ENCODE data around the gene ADAMTSL5. TPM values are rescaled to one million over a fixed set of nuclear protein-coding genes. Genes with fewer than 3 reads are reported as not detected.

Gene ADAMTSL5
- total and polyA plus RNA-seq, 2 of the 13 experiments (the other 11 are each of a cell fraction or from before 2014, with no cell fraction given): 0.60 to 2.7 TPM

GRCh38 chr19:1491849-1492170 lies 21.0 kb downstream of the ADAMTSL5 start:
- in situ Hi-C loops (cut with HindIII; ENCODE audit: extremely low pct_ligation_motif_present, low pct_unique_long_range_greater_than_20kb): no loop called here
- H3K9ac ChIP-seq (ENCODE audit: insufficient read depth, low read depth, low read length): peak overlapping the region; percentile 74
- H3K9me3 ChIP-seq (ENCODE audit: low read length): no peaks in the 10 kb centered on the region
- no TSS peak for BruUV-seq (replicated peaks)
- no peak for FAIRE-seq
- CTCF ChIA-PET (ENCODE audit: low intra/inter-chr PET ratio, low total read pairs): no interaction called here
- peaks cover 6% of the 10 kb centered on the region for H3K79me2 ChIP-seq (ENCODE audit: insufficient read depth, low read length)
- intact Hi-C loops (cut with micrococcal nuclease; ENCODE audit: unreplicated experiment): no loop called here
- H3K4me3 ChIP-seq (replicated peaks in 1 of 3; ENCODE audit: insufficient read depth in 1 of 3, low read depth in 2 of 3, low read length in 3 of 3): peak overlapping the region; percentile 72 to 85 (median 77)
- POLR2A ChIA-PET: interaction anchor here (0.7 to 3.6 kb wide), 10 partner anchors 10 to 223 kb away, joined by 3 to 34 read pairs (median 9); partner anchors contain the start of gene CIRBP
- no peaks in the 10 kb centered on the region for H3K36me3 ChIP-seq (replicated peaks in 1 of 2; ENCODE audit: control insufficient read depth in 1 of 2, insufficient read depth in 2 of 2, low read length in 2 of 2)
- TF ChIP-seq, protein P1, sequence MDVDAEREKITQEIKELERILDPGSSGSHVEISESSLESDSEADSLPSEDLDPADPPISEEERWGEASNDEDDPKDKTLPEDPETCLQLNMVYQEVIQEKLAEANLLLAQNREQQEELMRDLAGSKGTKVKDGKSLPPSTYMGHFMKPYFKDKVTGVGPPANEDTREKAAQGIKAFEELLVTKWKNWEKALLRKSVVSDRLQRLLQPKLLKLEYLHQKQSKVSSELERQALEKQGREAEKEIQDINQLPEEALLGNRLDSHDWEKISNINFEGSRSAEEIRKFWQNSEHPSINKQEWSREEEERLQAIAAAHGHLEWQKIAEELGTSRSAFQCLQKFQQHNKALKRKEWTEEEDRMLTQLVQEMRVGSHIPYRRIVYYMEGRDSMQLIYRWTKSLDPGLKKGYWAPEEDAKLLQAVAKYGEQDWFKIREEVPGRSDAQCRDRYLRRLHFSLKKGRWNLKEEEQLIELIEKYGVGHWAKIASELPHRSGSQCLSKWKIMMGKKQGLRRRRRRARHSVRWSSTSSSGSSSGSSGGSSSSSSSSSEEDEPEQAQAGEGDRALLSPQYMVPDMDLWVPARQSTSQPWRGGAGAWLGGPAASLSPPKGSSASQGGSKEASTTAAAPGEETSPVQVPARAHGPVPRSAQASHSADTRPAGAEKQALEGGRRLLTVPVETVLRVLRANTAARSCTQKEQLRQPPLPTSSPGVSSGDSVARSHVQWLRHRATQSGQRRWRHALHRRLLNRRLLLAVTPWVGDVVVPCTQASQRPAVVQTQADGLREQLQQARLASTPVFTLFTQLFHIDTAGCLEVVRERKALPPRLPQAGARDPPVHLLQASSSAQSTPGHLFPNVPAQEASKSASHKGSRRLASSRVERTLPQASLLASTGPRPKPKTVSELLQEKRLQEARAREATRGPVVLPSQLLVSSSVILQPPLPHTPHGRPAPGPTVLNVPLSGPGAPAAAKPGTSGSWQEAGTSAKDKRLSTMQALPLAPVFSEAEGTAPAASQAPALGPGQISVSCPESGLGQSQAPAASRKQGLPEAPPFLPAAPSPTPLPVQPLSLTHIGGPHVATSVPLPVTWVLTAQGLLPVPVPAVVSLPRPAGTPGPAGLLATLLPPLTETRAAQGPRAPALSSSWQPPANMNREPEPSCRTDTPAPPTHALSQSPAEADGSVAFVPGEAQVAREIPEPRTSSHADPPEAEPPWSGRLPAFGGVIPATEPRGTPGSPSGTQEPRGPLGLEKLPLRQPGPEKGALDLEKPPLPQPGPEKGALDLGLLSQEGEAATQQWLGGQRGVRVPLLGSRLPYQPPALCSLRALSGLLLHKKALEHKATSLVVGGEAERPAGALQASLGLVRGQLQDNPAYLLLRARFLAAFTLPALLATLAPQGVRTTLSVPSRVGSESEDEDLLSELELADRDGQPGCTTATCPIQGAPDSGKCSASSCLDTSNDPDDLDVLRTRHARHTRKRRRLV (CRISPR knock-in tag; IDR thresholded peaks at IDR 0.05): 0 out of 2 replicates have a peak, but pooled peaks have one; percentile 14
- no peak for TF ChIP-seq ZNF337 (CRISPR knock-in tag; IDR thresholded peaks at IDR 0.05; ENCODE audit: borderline replicate concordance, low read depth)
- TF ChIP-seq ZNF20 (CRISPR knock-in tag; IDR thresholded peaks at IDR 0.05): peak; percentile 51; the same call in 1 of the 2 replicates
- 0 out of 2 replicates have a peak, but pooled peaks have one; percentile 5 for TF ChIP-seq ESRRA (CRISPR knock-in tag; IDR thresholded peaks at IDR 0.05; ENCODE audit: low read depth)
- TF ChIP-seq FOXC1 (CRISPR knock-in tag; IDR thresholded peaks at IDR 0.05; ENCODE audit: borderline replicate concordance): no peak
- TF ChIP-seq, protein P2, sequence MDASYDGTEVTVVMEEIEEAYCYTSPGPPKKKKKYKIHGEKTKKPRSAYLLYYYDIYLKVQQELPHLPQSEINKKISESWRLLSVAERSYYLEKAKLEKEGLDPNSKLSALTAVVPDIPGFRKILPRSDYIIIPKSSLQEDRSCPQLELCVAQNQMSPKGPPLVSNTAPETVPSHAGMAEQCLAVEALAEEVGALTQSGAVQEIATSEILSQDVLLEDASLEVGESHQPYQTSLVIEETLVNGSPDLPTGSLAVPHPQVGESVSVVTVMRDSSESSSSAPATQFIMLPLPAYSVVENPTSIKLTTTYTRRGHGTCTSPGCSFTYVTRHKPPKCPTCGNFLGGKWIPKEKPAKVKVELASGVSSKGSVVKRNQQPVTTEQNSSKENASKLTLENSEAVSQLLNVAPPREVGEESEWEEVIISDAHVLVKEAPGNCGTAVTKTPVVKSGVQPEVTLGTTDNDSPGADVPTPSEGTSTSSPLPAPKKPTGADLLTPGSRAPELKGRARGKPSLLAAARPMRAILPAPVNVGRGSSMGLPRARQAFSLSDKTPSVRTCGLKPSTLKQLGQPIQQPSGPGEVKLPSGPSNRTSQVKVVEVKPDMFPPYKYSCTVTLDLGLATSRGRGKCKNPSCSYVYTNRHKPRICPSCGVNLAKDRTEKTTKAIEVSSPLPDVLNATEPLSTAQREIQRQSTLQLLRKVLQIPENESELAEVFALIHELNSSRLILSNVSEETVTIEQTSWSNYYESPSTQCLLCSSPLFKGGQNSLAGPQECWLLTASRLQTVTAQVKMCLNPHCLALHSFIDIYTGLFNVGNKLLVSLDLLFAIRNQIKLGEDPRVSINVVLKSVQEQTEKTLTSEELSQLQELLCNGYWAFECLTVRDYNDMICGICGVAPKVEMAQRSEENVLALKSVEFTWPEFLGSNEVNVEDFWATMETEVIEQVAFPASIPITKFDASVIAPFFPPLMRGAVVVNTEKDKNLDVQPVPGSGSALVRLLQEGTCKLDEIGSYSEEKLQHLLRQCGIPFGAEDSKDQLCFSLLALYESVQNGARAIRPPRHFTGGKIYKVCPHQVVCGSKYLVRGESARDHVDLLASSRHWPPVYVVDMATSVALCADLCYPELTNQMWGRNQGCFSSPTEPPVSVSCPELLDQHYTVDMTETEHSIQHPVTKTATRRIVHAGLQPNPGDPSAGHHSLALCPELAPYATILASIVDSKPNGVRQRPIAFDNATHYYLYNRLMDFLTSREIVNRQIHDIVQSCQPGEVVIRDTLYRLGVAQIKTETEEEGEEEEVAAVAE (CRISPR knock-in tag; IDR thresholded peaks at IDR 0.05; ENCODE audit: borderline replicate concordance): 0 out of 2 replicates have a peak, but pooled peaks have one; percentile 4
- TF ChIP-seq ZNF232 (CRISPR knock-in tag; IDR thresholded peaks at IDR 0.05; ENCODE audit: borderline replicate concordance): 0 out of 2 replicates have a peak, but pooled peaks have one; percentile 7
- peak; percentile 22; the same call in 1 of the 2 replicates for TF ChIP-seq ZNF850 (CRISPR knock-in tag; conservative IDR thresholded peaks at IDR 0.05)
- TF ChIP-seq ZMYM2 (CRISPR knock-in tag; IDR thresholded peaks at IDR 0.05): 0 out of 2 replicates have a peak, but pooled peaks have one; percentile 1
- peak; percentile 19 for TF ChIP-seq RBM22 (optimal IDR thresholded peaks at IDR 0.05; ENCODE audit: low read length)
- TF ChIP-seq NCOA1 (CRISPR knock-in tag; IDR thresholded peaks at IDR 0.05): no peak
- TF ChIP-seq SOX6 (IDR thresholded peaks at IDR 0.05): no peak
- 0 out of 2 replicates have a peak, but pooled peaks have one; percentile 5 for TF ChIP-seq SOX6 (CRISPR knock-in tag; IDR thresholded peaks at IDR 0.05)
- H3K4me2 ChIP-seq (ENCODE audit: low read depth, low read length): peak overlapping the region; percentile 94
- no peaks in the 10 kb centered on the region for H4K20me1 ChIP-seq (ENCODE audit: insufficient read depth, low read length)
- peak overlapping the region; percentile 68 for H3K27ac ChIP-seq (ENCODE audit: extremely low read length, insufficient read depth, low read length)
- no peak for DNase-seq (ENCODE audit: low spot score)
- no peak for ATAC-seq
- H2AFZ ChIP-seq (ENCODE audit: low read length): no peak overlapping the region
- H3K4me1 ChIP-seq (ENCODE audit: insufficient read depth, low read length): peaks cover 46% of the 10 kb centered on the region
- H3K27me3 ChIP-seq (ENCODE audit: control insufficient read depth in 1 of 2, insufficient read depth in 2 of 2, low read length in 2 of 2): no peaks in the 10 kb centered on the region
- 8% methylated on average over 7 of the region's 12 CpGs for WGBS (ENCODE audit: low lambda C conversion rate)

Data from HepG2 (cell line).